Calu3 (cell line): ENCODE data around the gene HIVEP3. TPM values are rescaled to one million over a fixed set of nuclear protein-coding genes. Genes with fewer than 3 reads are reported as not detected.

ENCODE experiments used
- BruUV-seq: library from RNA; stranded (reverse); fragments of 400-500 nt; replicated peaks from 2 replicates; lab custom pipeline; 2021; lab: Mats Ljungman, UMichigan
- CTCF ChIA-PET: fragments of 300-600 bp; sonication (Branson Sonifier 250); formaldehyde crosslinking; loops from one replicate; lab custom pipeline; 2022; ENCODE audit warnings: antibody characterized with exemption; lab: Charles Lee
- DNase-seq: peaks from one replicate; pipeline ENCODE4 v3.0.0; 2022
- H3K27ac Mint-ChIP-seq: one replicate; pipeline ENCODE4 v1.8.0; 2022; ENCODE audit warnings: mixed read lengths; ENCODE audit not compliant: unreplicated experiment
- H3K27me3 Mint-ChIP-seq: one replicate; pipeline ENCODE4 v1.8.0; 2022; ENCODE audit warnings: mixed read lengths; ENCODE audit not compliant: unreplicated experiment
- H3K36me3 Mint-ChIP-seq: one replicate; pipeline ENCODE4 v1.8.0; 2022; ENCODE audit warnings: mild to moderate bottlenecking, moderate library complexity, mixed read lengths; ENCODE audit not compliant: insufficient read depth, unreplicated experiment
- H3K4me1 Mint-ChIP-seq: one replicate; pipeline ENCODE4 v1.8.0; 2022; ENCODE audit warnings: mild to moderate bottlenecking, low read depth, mixed read lengths; ENCODE audit not compliant: unreplicated experiment
- H3K4me3 Mint-ChIP-seq: one replicate; pipeline ENCODE4 v1.8.0; 2022; ENCODE audit warnings: mild to moderate bottlenecking, low read depth, moderate library complexity, mixed read lengths; ENCODE audit not compliant: unreplicated experiment
- H3K9me3 Mint-ChIP-seq: one replicate; pipeline ENCODE4 v1.8.0; 2022; ENCODE audit warnings: low read depth, mixed read lengths; ENCODE audit not compliant: unreplicated experiment
- intact Hi-C: fragments of 100-400 bp; cut with micrococcal nuclease; formaldehyde crosslinking; loops from one replicate; pipeline ENCODE4 v1.10.0; 2022; ENCODE audit not compliant: unreplicated experiment
- total RNA-seq: library from RNA; stranded (reverse); gene quantifications from 2 replicates; pipeline ENCODE4 v1.2.3, GENCODE V29; 2022
- TF ChIP-seq, protein P1 (sequence below): fragments of 200-600 bp; IDR thresholded peaks from one replicate; pipeline ENCODE4 v1.8.0; 2022; ENCODE audit warnings: antibody characterized with exemption; ENCODE audit not compliant: unreplicated experiment

HIVEP3 gene
- total RNA-seq, 1 experiment from 2014 or later, result 9.0 TPM

DNA sequence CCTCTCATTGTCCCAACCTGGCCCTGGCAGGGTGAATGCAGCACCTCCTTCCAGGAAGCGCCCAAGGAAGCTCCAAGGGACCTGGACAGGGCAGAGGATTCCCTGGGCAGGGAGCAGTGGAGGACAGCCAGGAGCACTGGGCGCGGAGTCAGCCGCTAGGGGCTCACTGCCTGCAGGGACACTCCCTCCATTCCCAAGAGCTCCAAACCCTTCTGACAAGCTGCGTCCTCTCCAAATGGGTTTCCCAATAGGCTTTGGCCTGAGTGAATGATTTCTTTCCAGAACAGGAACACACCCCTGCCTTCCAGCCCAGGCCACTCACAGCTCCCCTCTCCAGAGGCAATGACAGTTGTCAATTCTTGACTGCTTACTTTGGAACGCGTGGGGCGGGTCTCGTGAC lies 305.8 kb downstream of the HIVEP3 start:
- TF ChIP-seq, protein P1, sequence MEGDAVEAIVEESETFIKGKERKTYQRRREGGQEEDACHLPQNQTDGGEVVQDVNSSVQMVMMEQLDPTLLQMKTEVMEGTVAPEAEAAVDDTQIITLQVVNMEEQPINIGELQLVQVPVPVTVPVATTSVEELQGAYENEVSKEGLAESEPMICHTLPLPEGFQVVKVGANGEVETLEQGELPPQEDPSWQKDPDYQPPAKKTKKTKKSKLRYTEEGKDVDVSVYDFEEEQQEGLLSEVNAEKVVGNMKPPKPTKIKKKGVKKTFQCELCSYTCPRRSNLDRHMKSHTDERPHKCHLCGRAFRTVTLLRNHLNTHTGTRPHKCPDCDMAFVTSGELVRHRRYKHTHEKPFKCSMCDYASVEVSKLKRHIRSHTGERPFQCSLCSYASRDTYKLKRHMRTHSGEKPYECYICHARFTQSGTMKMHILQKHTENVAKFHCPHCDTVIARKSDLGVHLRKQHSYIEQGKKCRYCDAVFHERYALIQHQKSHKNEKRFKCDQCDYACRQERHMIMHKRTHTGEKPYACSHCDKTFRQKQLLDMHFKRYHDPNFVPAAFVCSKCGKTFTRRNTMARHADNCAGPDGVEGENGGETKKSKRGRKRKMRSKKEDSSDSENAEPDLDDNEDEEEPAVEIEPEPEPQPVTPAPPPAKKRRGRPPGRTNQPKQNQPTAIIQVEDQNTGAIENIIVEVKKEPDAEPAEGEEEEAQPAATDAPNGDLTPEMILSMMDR, result no peak
- Mint-ChIP-seq H3K9me3 (no peaks in the 10 kb centered on the region), H3K27ac (no peak overlapping the region), H3K4me1 (no peaks in the 10 kb centered on the region), H3K27me3 (no peaks in the 10 kb centered on the region), H3K36me3 (no peaks in the 10 kb centered on the region), H3K4me3 (no peak overlapping the region)
- CTCF ChIA-PET, result no interaction called here
- no TSS peak for BruUV-seq
- intact Hi-C loops, result no loop called here
- no peak for DNase-seq

DNA sequence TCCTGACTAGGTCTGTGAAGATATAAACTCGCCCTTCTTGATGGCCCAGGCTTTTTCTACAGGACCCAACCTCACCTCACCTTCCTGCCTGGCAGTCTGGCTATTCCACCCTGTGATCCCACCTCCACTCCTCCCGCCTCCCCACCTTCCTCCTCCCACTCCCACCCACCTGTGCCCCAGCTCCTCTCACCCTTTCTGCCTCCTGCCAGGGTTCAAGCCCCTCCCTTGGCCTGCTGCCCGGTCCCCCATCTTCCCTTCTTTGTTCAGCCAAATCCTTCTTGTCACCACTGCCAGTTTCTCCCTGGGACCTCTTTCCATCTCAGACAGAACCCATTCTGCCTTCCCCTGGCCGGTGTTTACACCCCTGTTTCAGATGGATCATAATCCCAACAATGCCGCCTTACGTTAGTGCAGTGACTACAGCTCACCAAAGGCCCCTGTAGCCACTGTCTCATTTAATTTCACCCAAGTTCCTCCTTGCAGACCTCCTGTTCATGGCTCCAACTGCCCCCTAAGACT lies 306.7 kb downstream of the HIVEP3 start:
- no peak overlapping the region for H3K4me3 Mint-ChIP-seq
- no peak for DNase-seq
- H3K9me3 Mint-ChIP-seq, result no peaks in the 10 kb centered on the region
- CTCF ChIA-PET, result no interaction called here
- H3K27ac Mint-ChIP-seq, result no peak overlapping the region
- no peaks in the 10 kb centered on the region for H3K27me3 Mint-ChIP-seq
- no peaks in the 10 kb centered on the region for H3K4me1 Mint-ChIP-seq
- intact Hi-C loops, result no loop called here
- H3K36me3 Mint-ChIP-seq, result no peaks in the 10 kb centered on the region
- TF ChIP-seq, protein P1, result no peak
- BruUV-seq, result no TSS peak

DNA sequence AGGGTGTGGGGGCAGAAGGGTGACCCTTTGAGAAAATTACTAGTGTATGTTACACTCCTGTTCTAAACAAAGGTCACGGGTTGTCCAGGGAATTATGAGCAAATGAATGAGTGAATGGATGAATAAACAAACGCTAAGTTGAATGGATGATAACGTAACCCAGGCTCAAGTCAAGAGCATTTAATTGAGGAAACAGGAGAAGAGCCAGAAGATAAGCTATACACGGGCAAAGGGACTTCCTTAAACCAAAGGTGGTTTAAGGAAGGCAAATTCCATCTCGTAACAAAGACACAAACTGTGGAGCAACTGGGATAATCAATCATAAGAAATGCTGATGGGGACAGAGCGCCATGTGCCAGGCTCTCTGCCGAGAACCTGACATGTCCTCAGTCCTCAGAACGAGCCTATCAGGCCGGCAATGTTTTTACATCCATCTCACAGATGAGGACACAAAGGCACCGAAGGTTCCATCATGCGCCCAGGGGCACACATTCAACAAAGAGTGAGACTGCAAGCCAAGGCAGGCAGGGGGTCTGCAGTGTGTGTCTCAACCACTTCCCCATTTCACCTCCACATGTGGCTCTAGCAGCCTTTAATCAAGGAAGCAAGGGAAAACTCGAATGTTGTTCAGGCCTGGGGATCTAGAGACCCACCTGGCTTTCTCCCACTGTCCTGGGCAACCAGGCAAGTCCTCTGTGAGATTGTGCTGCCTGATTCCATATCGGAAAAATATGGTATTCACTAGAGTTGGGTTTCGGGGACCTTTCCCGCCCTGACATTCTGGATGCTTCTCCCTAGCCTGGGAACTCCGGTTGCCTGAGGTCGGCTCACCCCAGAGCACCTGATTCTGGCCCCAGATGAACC lies 307.4 kb downstream of the HIVEP3 start:
- intact Hi-C loops, result no loop called here
- no peak overlapping the region for H3K27ac Mint-ChIP-seq
- CTCF ChIA-PET, result no interaction called here
- no peaks in the 10 kb centered on the region for H3K9me3 Mint-ChIP-seq
- no peaks in the 10 kb centered on the region for H3K27me3 Mint-ChIP-seq
- H3K36me3 Mint-ChIP-seq, result no peaks in the 10 kb centered on the region
- H3K4me3 Mint-ChIP-seq, result no peak overlapping the region
- TF ChIP-seq, protein P1, result no peak
- no peak for DNase-seq
- BruUV-seq, result no TSS peak
- no peaks in the 10 kb centered on the region for H3K4me1 Mint-ChIP-seq

DNA sequence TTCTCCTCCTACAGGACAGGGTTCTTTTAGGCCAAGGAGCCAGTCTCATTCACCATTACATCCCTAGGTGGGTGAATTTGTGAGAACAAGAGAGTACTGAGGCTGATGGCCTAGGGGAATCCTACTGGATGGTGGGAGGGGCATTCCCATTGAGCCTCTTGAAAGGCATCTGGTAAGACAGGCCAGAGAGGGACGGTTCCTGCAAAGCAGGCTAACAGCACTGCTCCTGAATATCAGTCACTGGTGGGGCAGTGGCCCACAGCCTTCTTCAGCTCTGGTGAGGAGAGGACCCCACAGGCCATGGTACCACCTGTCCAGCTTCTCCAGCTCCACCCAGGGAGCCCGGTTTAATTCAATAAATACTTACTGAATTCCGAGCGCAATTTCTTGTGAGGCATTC lies 308.4 kb downstream of the HIVEP3 start:
- CTCF ChIA-PET, result interaction anchor here (0.6 kb wide), 1 partner anchor 357 kb away, joined by 3 read pairs; no protein-coding TSS in a partner anchor
- no peak for DNase-seq
- no TSS peak for BruUV-seq

More for the DNA sequence above, 308.4 kb downstream of the HIVEP3 start:
- Mint-ChIP-seq H3K4me1 (no peaks in the 10 kb centered on the region), H3K27ac (no peak overlapping the region), H3K4me3 (no peak overlapping the region), H3K36me3 (no peaks in the 10 kb centered on the region), H3K27me3 (no peaks in the 10 kb centered on the region), H3K9me3 (no peaks in the 10 kb centered on the region)
- intact Hi-C loops, result no loop called here
- TF ChIP-seq, protein P1, result no peak
